ENCODE results near the gene ANKRD27. TPM values are rescaled to one million over a fixed set of nuclear protein-coding genes. Genes with fewer than 3 reads are reported as not detected.

Gene ANKRD27
- total and polyA plus RNA-seq, 8 donors: 8.8 to 61.7 (median 23.3) TPM

DNA sequence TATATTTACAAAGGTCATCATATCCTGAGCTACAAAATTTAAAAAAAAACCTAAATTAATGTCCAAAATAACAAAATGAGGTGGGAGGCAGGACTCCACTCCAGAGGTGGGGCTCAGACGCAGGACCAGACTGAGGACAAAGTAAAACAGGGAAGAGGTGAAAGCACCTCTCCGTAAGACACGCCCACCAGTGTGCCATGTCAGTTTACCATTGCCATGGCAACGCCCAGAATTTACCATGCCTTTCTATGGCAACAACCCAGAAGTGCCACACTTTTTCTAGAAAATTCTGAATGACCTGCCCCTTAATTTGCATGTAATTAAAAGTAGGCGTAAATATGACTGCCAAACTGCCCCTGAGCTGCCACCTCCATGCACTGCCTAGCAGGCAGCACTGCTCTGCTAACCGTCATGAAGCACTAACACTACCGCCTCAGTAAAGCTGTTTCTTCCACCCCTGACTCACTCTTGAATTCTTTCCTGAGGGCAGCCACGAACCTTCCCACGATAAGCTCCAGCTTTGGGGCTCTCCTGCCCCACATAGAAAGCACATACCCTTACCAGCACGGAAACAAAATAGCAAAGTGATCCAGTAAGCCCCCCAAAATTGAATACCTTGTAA lies 116.3 kb downstream of the ANKRD27 start:
- Histone ChIP-seq H3K9me3 (no peaks in the 10 kb centered on the region), H3K4me3 (no peak overlapping the region), H3K27me3 (peaks cover 0 to 11% (median 0%) of the 10 kb centered on the region in 3 donors), H3K27ac (no peak overlapping the region), H3K4me1 (no peaks in the 10 kb centered on the region), H3K36me3 (no peaks in the 10 kb centered on the region)
- TF ChIP-seq POLR2AphosphoS5 (IDR thresholded peaks at IDR 0.05) (no peak), POLR2A (IDR thresholded peaks at IDR 0.05) (no peak), EP300 (IDR thresholded peaks at IDR 0.05) (no peak)
- TF ChIP-seq, protein P1, sequence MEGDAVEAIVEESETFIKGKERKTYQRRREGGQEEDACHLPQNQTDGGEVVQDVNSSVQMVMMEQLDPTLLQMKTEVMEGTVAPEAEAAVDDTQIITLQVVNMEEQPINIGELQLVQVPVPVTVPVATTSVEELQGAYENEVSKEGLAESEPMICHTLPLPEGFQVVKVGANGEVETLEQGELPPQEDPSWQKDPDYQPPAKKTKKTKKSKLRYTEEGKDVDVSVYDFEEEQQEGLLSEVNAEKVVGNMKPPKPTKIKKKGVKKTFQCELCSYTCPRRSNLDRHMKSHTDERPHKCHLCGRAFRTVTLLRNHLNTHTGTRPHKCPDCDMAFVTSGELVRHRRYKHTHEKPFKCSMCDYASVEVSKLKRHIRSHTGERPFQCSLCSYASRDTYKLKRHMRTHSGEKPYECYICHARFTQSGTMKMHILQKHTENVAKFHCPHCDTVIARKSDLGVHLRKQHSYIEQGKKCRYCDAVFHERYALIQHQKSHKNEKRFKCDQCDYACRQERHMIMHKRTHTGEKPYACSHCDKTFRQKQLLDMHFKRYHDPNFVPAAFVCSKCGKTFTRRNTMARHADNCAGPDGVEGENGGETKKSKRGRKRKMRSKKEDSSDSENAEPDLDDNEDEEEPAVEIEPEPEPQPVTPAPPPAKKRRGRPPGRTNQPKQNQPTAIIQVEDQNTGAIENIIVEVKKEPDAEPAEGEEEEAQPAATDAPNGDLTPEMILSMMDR (IDR thresholded peaks at IDR 0.05): no peak
- intact Hi-C loops (cut with DNase I; ENCODE audit: low total_unique reads): no loop called here
- WGBS, 5 donors: 55 to 64% (median 62%) methylated on average over 10 of the region's 10 CpGs
- no peak for DNase-seq

DNA sequence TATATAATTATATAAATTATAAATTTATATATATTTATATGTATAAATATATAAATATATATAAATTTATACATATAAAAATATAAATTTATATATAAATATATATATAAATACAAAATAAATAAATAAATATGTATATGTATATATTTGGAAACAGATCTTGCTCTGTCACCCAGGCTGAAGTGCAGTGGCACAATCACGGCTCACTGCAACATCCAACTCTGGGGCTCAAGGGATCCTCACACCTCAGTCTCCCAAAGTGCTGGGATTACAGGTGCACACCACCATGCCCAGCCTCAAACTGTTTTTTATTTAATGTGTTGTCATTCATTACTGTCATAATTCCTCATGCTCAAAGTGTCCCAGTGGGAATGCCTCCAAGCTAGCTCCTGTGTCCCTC lies 119.2 kb downstream of the ANKRD27 start:
- 57 to 92% (median 84%) methylated on average over 1 of the region's 1 CpG for WGBS, 5 donors
- no peak overlapping the region for H3K27ac ChIP-seq

DNA sequence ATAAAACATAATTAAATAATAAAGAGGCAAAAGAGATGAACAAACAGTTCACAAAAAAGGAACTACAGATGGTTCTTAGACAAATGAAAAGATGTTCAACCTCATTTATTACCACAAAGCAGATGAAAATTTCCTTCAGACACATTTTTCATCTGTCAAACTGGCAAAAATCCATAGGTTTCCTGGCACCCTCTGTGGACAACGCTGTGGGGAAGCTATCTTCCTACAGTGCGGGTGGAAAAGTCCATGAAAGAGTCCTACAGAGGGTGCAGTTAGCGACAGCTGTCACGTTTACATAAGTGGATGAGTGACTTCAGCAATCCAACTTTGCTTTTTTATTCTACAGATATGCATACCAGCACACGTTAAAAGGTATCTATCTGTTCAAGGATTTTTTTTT lies 124.3 kb downstream of the ANKRD27 start:
- TF ChIP-seq, protein P1 (IDR thresholded peaks at IDR 0.05): no peak
- TF ChIP-seq EP300 (IDR thresholded peaks at IDR 0.05) (no peak), POLR2A (IDR thresholded peaks at IDR 0.05) (no peak), POLR2AphosphoS5 (IDR thresholded peaks at IDR 0.05) (no peak)
- no peaks in the 10 kb centered on the region for H3K4me1 ChIP-seq

More for the DNA sequence above, 119.2 kb downstream of the ANKRD27 start:
- Histone ChIP-seq H3K4me1 (no peaks in the 10 kb centered on the region), H3K4me3 (no peak overlapping the region), H3K27me3 (peaks cover 0 to 11% (median 0%) of the 10 kb centered on the region in 3 donors), H3K36me3 (no peaks in the 10 kb centered on the region), H3K9me3 (no peaks in the 10 kb centered on the region)
- TF ChIP-seq POLR2AphosphoS5 (IDR thresholded peaks at IDR 0.05) (no peak), POLR2A (IDR thresholded peaks at IDR 0.05) (no peak), EP300 (IDR thresholded peaks at IDR 0.05) (no peak)
- TF ChIP-seq, protein P1 (IDR thresholded peaks at IDR 0.05): no peak
- intact Hi-C loops (cut with DNase I; ENCODE audit: low total_unique reads): no loop called here
- no peak for DNase-seq

More for the DNA sequence above, 124.3 kb downstream of the ANKRD27 start:
- H3K9me3 ChIP-seq: no peaks in the 10 kb centered on the region
- H3K4me3 ChIP-seq: no peak overlapping the region
- no peak for DNase-seq
- H3K27me3 ChIP-seq: no peaks in the 10 kb centered on the region
- 53 to 63% (median 59%) methylated on average over 5 of the region's 5 CpGs for WGBS, 5 donors
- no peaks in the 10 kb centered on the region for H3K36me3 ChIP-seq
- intact Hi-C loops (cut with DNase I; ENCODE audit: low total_unique reads): no loop called here
- H3K27ac ChIP-seq: no peak overlapping the region

Small RNA genes lying within 50 kb of the gene (small RNA-seq; reads per million reads assigned to genes)
- gene RN7SL789P (0 reads per million in 4 donors), gene SNORA68B (0 to 0.15 (median 0.07) reads per million in 4 donors)

Other genes starting within 250 kb of the ANKRD27 start
- gene PDCD5, start 94.0 kb downstream of the ANKRD27 start, total RNA-seq: 100 to 1,000 TPM in 2 of 5 donors, 10 to 100 TPM in 2, 1 to 10 TPM in 1; 4.6 to 162 (median 47.0) TPM
- 100 to 1,000 TPM in 2 of 3 donors, 10 to 100 TPM in 1; 79.1 to 182 (median 123) TPM for gene PDCD5, start 94.0 kb downstream of the ANKRD27 start, polyA plus RNA-seq
- 1 to 10 TPM in 1 of 5 donors, under 1 TPM in 1, not detected in 3; 0.73 to 1.2 TPM for gene RGS9BP, start 668 bp upstream of the ANKRD27 start, total RNA-seq
- gene RGS9BP, start 668 bp upstream of the ANKRD27 start, polyA plus RNA-seq: under 1 TPM; 0.15 to 0.19 (median 0.18) TPM
- 10 to 100 TPM in 2 of 5 donors, 1 to 10 TPM in 2, not detected in 1; 2.0 to 19.2 (median 9.3) TPM for gene NUDT19, start 16.6 kb upstream of the ANKRD27 start, total RNA-seq
- gene NUDT19, start 16.6 kb upstream of the ANKRD27 start, polyA plus RNA-seq: 1 to 10 TPM; 6.9 to 8.8 (median 7.8) TPM
- gene TDRD12, start 44.6 kb upstream of the ANKRD27 start, total RNA-seq: under 1 TPM in 1 of 5 donors, not detected in 4; 0.73 TPM
- under 1 TPM in 1 of 3 donors, not detected in 2; 0.03 TPM for gene TDRD12, start 44.6 kb upstream of the ANKRD27 start, polyA plus RNA-seq
- gene SLC7A9, start 194.6 kb upstream of the ANKRD27 start, total RNA-seq: 1 to 10 TPM in 1 of 5 donors, not detected in 4; 2.4 TPM
- under 1 TPM in 1 of 3 donors, not detected in 2; 0.58 TPM for gene SLC7A9, start 194.6 kb upstream of the ANKRD27 start, polyA plus RNA-seq